CD4-positive, alpha-beta T cell treated with Interleukin-15 for 4 hours (primary cell): ENCODE results near the gene KRTAP9-8.
"Not testable (repeated sequence)": the region's sequence is repeated elsewhere in the genome, so short reads cannot be mapped to it uniquely, and the experiment has no call there.

Experiments used
- DNase-seq: peaks from one replicate; pipeline ENCODE4 v3.0.0-alpha.2; 2020; ENCODE audit warnings: low spot score

The KRTAP9-8 gene

DNA sequence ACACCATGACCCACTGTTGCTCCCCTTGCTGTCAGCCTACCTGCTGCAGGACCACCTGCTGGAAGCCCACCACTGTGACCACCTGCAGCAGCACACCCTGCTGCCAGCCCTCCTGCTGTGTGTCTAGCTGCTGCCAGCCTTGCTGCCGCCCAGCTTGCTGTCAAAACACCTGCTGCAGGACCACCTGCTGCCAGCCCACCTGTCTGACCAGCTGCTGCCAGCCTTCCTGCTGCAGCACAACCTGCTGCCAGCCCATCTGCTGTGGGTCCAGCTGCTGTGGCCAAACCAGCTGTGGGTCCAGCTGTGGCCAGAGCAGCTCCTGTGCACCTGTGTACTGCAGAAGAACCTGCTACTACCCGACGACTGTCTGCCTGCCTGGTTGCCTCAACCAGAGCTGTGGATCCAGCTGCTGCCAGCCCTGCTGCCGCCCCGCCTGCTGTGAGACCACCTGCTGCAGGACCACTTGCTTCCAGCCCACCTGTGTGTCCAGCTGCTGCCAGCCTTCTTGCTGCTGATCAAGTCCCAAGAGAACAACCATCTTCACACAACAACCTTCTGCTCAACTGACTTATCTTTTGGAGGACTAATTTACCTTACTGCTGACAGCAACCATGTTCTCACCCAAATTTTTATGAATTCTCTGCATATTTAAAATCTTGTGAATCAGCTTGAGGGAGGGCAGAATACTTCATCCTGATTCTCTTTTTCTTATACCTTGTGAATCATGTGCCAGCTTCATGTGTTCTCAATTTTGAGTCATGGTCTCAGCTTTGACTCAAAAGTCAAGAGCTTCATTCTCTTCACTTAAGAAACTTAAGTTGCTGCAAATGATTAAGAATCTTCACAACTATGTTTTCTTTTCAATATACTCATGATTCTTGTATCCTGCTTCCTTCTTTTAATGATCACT is 17.8 kb downstream of the KRTAP9-8 start, which contains the start of gene KRTAP9-9:
TSS of gene KRTAP9-9 (plus strand) at position 4 of the 910 bp plus-strand sequence.
- DNase-seq, result not testable (repeated sequence)

DNA sequence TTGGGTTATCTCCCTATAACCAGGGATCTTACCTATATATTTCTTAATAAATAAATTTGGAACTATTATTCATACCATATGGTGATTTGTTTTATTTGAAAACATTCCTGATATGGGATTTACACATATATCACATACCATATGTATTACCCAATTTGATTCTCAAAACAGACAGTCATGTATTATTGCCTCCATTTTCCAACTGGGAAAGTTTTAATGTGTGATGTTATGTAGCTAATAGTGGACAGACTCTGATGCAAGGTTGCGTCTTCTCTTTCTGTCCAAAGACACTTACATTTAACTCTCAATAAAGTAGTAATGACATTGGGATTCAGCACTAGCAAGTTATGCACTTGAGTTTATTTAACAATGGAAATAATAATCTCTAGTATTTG is 18.5 kb downstream of the KRTAP9-8 start:
- DNase-seq, result no peak

DNA sequence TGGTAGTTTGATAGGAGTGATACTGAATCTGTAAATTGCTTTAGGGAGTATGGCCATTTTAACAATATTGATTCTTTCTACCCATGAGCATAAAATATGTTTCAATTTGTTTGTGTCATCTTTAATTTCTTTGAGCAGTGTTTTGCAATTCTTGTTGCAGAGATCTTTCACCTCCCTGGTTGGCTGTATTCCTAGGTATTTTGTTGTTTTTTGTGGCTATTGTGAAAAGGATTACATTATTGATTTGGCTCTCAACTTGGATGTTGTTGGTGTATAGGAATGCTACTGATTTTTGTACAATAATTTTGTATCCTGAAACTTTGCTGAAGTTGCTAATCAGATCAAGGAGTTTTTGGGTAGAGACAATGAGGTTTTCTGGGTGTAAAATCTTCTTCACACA is 20.6 kb downstream of the KRTAP9-8 start:
- DNase-seq, result no peak

DNA sequence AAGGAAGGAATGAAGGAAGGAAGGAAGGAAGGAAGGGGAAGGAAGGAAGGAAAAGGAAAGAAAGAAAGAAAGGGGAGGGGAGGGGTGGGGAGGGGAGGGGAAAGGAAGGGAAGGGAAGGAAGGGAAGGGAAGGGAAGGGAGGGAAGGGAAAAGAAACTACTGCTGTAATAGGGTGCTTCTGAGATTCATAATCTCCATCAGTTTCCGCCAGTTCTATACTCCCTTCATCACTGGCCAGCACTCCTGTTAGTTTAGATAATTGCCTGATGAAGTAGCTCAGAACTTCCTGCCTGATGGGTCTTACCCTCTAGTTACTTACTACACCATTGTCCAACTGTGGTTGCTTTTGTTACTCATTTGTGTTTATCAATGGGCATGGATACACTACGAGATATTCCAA is 25.4 kb downstream of the KRTAP9-8 start:
- no peak for DNase-seq

DNA sequence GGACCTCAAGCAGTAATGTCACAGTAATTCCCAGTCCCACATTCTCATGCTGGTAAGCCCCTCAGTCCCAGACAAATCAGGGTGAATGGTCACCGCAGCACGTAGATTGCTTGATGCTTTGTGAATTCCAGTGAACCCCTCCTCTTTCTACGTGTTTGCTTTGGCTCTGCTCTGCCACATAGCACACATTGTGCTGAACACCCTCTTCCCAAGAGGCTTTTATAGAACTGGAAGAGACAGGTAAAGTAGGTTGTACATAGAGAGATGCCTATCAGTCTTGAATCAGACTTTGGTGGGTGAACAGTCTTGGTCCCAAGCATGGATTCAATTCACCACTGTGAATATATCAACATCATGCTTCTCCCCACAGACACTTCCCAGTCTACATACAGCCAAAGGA is 26.8 kb downstream of the KRTAP9-8 start:
- no peak for DNase-seq

DNA sequence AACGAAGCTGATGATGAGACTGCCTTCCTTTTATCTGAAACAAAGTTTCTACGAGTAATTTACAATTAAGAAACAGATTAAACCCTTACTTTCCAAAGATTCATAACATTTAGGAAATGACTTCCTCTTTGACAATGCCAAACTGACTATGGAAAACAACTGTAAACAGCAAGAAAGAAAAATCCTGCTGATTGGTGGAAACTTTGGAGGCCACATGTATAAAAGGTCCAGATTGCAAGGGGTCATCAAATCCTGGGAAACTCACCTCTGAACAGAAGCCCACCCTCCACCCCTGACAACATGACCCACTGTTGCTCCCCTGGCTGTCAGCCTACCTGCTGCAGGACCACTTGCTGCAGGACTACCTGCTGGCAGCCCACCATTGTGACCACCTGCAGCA is 27.3 kb downstream of the KRTAP9-8 start, which contains the start of gene KRTAP9-6:
TSS of gene KRTAP9-6 (plus strand) at position 301 of the 400 bp plus-strand sequence. CDS start at position 301, 0 bp downstream.
- no peak for DNase-seq

DNA sequence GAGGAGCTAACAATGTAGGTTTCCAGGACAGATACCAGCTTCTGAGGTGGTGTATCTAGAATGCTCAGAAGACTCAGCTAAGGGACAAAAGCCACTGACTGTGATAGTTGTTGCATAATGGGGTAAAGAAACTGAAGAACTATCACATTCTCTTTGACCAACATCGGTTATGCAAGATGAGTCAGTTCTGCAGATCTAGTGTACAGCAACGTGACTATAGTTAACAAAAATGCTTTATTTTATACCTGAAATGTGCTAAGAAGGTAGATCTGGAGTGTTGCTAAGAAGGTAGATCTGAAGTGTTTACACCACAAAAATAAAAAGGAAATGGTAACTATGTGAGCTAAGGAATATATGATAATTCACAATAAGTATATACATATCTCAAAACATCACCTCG is 29.9 kb downstream of the KRTAP9-8 start:
- no peak for DNase-seq

DNA sequence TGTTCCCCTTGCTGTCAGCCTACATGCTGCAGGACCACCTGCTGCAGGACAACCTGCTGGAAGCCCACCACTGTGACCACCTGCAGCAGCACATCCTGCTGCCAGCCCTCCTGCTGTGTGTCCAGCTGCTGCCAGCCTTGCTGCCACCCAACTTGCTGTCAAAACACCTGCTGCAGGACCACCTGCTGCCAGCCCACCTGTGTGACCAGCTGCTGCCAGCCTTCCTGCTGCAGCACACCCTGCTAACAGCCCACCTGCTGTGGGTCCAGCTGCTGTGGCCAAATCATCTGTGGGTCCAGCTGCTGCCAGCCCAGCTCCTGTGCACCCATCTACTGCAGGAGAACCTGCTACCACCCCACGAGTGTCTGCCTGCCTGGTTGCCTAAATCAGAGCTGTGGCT is 33.5 kb downstream of the KRTAP9-8 start:
- not testable (repeated sequence) for DNase-seq

DNA sequence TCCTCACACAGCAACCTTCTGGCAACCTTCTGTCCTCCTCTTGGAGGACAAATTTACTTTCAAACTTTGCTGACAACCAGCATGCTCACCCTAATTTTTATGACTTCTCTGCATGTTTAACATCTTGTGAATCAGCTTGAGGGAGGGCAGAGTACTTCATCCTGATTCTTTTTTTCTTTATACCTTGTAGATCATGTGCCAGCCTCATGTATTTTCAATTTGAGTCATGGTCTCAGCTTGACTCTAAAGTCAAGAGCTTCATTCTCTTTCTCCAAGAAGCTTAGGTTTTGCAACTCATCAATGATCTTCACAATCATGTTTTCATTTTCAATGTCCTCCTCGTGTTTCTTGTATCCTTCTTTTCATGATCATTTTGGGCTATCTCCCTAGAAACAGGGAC is 34.1 kb downstream of the KRTAP9-8 start:
- DNase-seq, result no peak

DNA sequence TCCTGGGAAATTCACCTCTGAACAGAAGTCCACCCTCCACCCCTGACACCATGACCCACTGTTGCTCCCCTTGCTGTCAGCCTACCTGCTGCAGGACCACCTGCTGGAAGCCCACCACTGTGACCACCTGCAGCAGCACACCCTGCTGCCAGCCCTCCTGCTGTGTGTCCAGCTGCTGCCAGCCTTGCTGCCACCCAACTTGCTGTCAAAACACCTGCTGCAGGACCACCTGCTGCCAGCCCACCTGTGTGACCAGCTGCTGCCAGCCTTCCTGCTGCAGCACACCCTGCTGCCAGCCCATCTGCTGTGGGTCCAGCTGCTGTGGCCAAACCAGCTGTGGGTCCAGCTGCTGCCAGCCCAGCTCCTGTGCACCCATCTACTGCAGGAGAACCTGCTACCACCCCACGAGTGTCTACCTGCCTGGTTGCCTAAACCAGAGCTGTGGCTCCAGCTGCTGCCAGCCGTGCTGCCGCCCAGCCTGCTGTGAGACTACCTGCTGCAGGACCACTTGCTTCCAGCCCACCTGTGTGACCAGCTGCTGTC is 37.9 kb downstream of the KRTAP9-8 start, which contains the start of gene KRTAP9-7:
TSS of gene KRTAP9-7 (plus strand) at position 51 of the 543 bp plus-strand sequence. CDS start at position 51, 0 bp downstream.
- not testable (repeated sequence) for DNase-seq

DNA sequence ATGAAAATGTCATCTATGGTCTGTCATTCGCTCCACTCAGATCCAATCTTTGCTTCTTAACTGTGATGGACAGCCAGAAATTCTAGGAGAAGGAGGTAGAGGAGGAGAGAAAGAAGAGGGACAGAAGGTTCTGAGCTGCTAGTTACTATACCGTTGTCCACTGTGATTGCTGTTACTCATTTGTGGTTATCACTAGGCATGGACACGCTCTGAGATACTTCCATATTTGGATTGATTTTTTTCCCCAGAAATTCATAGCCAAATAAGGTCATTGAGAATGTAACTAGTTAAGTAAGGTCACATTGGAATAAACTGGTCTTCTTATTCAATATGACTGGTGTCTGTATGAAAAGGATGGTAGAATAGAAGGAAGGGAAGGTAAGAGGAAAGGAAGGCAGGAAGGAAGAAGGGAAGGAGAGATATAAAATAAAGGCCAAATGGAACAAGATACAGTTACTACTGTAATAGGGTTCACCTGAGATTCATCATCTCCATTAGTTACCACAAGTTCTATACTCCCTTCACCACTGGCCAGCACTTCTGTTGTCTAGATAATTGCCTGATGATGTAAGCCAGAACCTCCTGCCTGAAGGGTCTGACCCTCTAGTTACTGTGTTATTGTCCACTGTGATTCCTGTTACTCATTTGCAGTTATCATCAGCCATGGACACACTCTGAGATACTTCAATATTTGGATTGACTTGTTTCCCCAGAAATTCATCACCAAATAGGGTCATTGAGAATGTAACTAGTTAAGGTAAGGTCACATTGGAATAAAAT is 40.6 kb downstream of the KRTAP9-8 start:
- DNase-seq, result no peak

DNA sequence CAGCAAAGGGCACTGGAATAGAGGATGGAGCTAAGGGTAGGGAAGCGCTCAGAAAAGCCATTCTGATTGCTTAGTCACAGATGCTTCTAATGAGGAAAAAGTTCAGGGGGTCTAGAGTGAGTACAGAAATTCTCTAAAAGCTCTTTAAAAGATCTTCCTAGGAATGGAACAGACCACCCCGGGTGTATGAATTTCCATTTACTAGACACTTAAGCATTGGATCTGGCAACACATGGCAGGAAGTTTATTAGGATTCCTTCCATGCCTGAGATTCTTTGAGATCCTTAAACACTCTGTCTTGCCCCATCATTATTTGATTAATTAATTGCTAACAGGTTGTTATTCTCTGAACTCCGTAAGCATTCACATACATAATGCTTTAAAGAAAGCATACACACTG is 46.2 kb downstream of the KRTAP9-8 start:
- no peak for DNase-seq

DNA sequence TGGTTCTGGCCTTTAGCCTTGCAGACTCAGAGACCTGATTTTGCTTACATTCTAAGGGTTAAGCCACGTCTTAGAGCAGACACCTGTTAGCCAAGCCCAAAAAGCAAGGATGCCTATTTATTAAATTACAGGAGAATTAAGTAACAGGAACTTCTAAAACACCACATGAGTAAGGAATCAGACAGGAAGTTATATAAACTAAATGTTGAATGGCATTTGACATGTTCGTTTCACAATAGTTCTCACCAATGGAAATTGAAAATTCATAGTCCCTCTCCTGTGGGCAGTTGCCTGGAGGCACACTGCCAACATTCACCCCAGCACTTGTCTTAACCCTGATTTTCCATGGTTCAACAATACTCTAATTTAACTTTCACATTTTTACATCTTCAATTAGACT is 46.7 kb downstream of the KRTAP9-8 start:
- DNase-seq, result no peak

DNA sequence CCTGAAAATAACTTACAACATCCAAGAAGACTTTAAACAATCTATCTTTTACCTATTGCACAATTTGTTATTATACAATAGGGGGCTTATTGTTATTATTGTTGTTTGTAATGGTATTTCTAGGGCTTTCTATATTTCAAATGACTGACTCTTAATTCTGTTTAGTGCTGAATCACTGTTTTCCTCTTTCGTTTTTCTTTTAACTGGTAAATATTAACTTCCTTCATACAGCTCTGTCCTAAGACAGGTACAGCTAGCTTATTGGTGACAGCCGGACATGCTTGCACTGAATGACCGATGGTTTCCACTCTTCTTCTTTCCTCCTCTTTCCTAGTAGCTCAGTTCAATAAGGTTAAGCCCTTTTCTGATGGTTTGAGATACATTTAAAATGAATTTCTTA is 49.3 kb downstream of the KRTAP9-8 start:
- no peak for DNase-seq
